ENCODE results near the gene SNX5. TPM values are rescaled to one million over a fixed set of nuclear protein-coding genes. Genes with fewer than 3 reads are reported as not detected.

SNX5 gene
- total and polyA plus RNA-seq, 2 of the 13 experiments (the other 11 are each of a cell fraction or from before 2014, with no cell fraction given) = 664 to 1,040 TPM

- TF ChIP-seq PBX2 (CRISPR knock-in tag; IDR thresholded peaks at IDR 0.05) (no peak), ZNF121 (CRISPR knock-in tag; IDR thresholded peaks at IDR 0.05) (no peak), ARID5B (CRISPR knock-in tag; IDR thresholded peaks at IDR 0.05) (peak; percentile 69), HMGXB3 (CRISPR knock-in tag; IDR thresholded peaks at IDR 0.05; ENCODE audit: borderline replicate concordance) (no peak), ELF3 (CRISPR knock-in tag; IDR thresholded peaks at IDR 0.05) (peak; percentile 60; the same call in 1 of the 2 replicates), ZBTB25 (CRISPR knock-in tag; IDR thresholded peaks at IDR 0.05) (no peak), NFE2 (CRISPR knock-in tag; IDR thresholded peaks at IDR 0.05) (no peak), EP300 (IDR thresholded peaks at IDR 0.05; ENCODE audit: low read depth in 2 of 2, low read length in 2 of 2) (peak in 1 of 2 experiments; percentile 50; a peak in 1 of 4 replicates), EP300 (CRISPR knock-in tag; IDR thresholded peaks at IDR 0.05; ENCODE audit: borderline replicate concordance) (0 out of 2 replicates have a peak, but pooled peaks have one; percentile 40), MIER3 (CRISPR knock-in tag; IDR thresholded peaks at IDR 0.05; ENCODE audit: borderline replicate concordance) (0 out of 2 replicates have a peak, but pooled peaks have one; percentile 55), HOXA9 (CRISPR knock-in tag; IDR thresholded peaks at IDR 0.05; ENCODE audit: borderline replicate concordance) (no peak), HNF1B (CRISPR knock-in tag; IDR thresholded peaks at IDR 0.05) (peak; percentile 66; the same call in 1 of the 2 replicates), ZBTB20 (CRISPR knock-in tag; IDR thresholded peaks at IDR 0.05; ENCODE audit: borderline replicate concordance, low read depth) (no peak)
Observed at GRCh38 chr20:18001131-18001921, 32.7 kb upstream of the SNX5 start (continued).
